ENCODE data around the gene KRT86.
"Not testable (repeated sequence)": the region's sequence is repeated elsewhere in the genome, so short reads cannot be mapped to it uniquely, and the experiment has no call there.

Gene KRT86

DNA sequence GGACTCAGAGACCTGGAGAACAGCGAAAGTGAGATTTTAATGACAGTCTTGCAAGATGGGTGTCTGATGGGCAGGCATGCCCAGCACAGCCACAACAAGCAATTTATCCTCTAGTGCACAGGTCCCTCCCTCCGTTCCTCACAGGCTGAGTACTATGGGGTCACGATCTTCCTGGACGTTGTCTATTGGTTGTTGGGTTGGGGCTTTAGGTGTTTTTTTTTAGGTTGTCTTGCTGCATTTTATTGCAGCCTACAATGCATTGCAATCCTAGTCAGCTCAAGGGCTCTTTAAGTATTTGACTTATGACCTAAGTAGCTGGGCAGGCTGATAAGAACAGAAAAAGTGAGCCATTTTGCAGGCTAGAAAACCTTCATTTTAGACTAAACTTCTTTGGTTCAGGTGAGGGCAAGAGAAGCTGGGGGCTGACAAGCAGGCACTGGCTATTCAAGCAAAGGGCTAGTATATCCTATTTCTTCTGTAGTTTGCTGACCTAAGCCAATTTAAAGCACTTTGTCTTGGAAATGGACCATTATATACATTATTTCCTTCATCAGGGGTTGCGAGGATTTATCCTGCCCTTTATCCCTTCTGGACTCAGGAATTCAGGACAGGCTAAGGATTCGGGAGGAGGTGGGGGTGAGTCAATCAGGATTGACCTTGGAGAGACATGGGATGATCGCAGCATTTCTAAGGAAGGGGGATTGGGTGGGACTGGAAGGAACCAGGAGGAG, 35.4 kb upstream of the KRT86 start:
- no peak for DNase-seq

DNA sequence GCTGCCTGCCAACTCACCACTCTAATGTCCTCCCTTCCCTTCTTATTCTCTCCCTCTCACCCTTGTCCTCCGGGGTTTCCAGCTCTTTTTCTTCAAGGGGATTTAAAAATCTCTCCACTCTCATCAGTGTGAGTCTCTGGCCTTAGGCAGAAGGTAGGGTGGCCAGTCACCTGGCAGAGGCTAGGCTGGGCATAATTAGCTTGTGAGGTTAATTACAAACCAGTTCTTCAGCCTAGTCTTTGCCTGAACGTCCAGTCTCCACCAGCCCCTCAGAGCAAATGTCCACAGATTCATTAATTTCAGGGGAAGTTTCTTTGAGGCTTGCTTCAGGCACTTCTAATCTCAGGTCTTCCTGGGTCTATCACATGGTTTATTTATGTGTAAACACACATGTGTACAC, 34.7 kb upstream of the KRT86 start:
- DNase-seq: no peak

DNA sequence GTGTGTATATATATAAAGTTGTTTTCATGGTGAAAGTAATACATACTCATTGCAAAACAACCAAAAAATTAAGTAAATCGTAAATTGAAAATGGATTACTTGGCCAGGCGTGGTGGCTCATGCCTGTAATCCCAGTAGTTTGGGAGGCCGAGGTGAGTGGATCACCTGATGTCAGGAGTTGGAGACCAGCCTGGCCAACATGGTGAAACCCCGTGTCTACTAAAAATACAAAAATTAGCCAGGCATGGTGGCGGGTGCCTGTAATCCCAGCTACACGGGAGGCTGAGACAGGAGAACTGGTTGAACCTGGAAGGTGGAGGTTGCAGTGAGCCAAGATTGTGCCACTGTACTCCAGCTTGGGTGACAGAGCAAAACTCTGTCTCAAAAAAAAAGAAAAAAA, 34.2 kb upstream of the KRT86 start:
- not testable (repeated sequence) for DNase-seq

DNA sequence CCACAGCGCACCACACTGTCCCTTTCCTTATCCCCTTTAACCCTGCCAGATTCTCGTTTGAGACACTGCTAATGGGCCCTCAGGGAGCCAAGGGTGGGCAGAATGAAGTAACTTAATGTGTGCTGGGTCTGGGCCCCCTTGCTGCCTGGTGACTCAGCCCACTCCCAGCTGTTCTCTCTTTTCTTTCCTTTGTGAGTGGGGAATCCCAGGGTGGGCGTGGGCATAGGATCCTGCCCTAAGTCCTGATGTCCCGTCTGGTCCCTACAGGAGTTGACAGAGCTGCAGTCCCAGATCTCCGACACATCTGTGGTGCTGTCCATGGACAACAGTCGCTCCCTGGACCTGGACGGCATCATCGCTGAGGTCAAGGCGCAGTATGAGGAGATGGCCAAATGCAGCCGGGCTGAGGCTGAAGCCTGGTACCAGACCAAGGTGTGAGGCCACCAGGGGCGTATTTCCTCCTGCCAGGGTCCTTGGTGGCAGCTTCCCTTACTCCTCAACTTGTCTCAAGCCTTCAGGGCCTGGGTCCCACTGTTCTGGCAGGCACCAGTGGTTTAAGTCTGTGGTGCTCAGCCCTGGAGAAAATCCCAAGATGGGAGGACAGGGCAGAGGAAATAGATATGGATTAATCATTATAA, 33.1 kb upstream of the KRT86 start:
- DNase-seq: no peak

DNA sequence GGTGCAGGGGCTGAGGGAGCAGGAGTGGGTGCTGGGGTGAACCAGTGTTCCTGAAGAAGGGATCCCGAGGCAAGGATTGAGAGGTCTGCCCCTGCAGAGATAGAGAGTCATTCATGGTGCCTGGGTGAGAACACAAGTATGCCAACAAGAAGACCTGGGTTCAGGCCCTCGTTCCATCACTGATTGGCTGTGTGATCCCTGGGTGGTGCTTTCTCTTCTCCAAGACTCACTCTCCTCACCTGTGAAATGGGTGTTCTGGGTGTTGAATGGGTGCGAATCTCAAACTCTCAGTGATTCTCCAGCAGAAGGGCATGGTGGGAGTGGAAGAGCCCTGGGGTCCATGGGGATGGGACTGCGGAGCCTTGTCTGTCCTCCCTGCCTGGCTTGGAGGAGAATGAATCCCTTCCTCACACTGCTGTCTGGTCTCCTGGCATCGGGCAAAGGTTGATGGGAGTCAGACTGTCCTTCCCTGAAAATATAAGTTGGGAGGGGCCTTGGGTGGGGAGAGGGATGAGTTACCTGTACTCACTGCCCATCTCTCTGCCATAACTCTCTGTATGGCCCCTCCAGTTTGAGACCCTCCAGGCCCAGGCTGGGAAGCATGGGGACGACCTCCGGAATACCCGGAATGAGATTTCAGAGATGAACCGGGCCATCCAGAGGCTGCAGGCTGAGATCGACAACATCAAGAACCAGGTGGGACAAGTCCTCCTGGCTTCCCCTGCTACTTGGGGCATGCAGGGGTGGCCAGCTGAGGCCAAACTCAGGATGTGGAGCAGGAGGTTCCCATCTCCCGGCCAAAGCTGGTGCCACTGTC, 31.8 kb upstream of the KRT86 start:
- no peak for DNase-seq

DNA sequence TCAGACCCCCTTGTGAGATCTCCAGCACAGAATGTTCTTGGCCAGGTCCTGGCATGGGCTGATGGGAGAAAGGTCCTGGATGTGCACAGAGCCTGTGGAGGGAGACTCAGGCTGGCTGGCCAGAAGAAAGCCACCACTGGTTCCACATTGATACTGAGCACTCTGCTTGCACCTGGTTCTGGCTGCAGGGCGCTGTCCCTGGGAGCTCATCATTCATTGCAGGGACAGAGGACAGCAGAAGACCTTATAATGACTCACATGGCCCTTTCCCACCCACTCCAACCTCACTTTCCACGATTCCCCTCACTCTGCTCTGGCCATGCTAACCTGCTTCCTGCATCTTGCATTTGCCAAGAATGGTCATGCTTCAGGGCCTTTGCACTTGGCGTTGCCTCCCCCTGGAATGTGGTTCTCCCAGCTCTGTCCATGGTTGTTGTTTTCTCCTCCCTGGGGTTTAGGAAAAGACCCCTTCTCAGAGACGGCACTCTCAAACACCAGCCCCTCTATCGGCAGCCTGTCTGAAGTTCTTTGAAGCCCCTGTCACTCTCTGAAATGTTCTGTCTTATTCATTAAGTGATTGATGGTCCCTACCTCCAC, 31.1 kb upstream of the KRT86 start:
- no peak for DNase-seq

DNA sequence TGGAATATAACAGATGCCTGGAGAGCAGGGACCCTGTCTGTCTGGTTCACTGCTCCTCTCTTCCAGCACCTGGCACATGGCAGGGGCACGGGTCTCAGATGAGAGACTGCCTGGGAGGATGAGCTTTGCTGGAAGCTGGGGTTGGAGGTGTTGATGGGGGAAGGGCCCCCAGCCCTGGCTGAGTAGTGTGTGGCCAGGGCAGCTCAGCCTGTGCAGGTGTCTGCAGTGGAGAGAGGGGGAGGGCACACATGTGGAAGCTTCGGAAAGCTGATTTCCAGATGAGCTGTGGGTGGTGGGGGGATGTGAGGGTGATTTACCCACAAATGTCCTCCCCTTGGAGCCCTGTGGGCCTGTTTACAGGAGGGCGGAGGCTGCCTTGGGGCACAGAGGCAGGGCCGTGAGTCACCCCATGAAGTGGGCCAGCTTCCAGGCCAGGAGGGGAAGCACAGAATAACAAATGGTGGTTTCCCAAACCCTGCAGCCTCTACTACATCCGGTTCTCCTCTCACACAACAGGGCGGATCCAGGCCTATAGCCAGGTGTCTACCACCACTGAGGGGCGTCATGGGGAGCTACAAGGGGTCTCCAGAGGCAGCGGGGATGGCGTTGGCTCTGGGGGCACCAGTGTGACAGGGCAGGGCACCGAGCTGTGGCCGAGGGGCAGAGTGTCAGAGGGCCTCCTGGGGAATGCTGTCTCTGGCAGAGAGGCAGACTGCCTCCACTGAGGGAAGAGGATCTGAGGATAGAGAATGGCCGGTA, 30.4 kb upstream of the KRT86 start:
- DNase-seq: peak; percentile 75 to 81

DNA sequence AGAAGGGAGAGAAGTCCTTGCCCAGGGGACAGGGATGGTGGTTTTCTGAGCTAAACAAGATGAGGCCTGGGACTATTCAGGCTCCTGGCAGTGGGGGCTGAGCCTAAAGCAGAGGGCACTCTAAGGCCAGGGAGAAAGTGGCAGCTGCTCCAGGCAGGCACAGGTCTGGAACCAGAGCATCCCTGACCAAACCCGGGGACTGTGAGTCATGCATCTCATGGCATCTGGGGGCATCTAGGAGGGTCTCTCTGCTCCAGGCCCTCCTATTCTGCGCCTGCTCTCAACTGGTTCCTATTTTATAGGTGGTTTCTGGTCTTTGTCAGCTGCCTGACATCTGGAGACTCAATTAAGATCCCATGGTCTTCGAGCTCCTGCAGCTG, 29.8 kb upstream of the KRT86 start:
- no peak for DNase-seq

DNA sequence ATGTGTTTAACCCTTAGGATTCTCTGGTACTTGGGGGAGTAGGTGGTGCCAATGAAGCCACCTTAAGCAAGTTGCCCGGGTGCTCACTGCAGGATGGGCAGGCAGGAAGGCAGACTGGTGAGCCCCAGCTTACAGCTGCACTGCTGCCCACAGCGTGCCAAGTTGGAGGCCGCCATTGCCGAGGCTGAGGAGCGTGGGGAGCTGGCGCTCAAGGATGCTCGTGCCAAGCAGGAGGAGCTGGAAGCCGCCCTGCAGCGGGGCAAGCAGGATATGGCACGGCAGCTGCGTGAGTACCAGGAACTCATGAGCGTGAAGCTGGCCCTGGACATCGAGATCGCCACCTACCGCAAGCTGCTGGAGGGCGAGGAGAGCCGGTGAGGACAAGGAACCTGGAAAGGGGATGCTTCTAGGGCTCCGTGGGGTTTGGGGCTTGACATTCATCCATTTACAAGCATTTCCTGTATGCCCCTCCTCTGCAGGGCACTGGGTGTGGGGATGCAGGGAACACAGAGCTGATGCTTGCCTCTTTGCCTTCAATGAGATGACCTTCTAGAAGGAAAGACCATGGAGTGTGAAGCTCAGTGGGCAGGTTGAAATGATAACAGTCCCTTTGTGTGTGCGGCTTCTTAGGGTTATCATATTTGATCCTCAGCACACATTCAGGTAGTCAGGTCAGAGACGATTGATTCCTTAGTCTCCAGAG, 29.0 kb upstream of the KRT86 start:
- no peak for DNase-seq

DNA sequence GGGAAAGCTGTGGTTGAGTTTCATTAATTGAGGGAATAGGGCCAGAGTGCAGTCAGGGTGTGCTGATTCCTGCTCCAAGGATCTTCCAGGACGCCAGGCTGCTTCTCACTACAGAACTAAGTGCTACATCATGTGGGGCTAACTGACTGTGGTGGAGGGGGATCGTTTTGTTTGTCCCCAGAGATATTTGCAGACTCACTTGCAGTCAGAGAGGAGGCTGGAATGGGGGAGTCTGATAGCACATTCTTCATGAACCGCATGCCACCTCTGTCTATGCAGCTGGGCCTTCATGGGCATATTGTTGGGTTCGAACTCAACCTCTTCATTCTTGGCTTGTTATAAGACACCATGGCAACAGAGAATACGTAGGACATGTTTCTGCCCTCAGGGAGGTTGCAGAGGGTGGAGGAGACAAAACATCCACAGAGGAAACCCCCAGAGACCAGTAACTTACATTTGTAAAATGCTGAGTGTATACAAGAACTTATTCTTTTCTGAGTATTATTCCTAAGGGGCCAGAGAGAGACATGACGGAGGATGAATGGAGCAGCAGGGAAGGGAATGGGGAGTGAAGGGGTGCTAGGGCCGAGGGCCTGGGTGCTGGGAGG, 28.4 kb upstream of the KRT86 start:
- DNase-seq: no peak

DNA sequence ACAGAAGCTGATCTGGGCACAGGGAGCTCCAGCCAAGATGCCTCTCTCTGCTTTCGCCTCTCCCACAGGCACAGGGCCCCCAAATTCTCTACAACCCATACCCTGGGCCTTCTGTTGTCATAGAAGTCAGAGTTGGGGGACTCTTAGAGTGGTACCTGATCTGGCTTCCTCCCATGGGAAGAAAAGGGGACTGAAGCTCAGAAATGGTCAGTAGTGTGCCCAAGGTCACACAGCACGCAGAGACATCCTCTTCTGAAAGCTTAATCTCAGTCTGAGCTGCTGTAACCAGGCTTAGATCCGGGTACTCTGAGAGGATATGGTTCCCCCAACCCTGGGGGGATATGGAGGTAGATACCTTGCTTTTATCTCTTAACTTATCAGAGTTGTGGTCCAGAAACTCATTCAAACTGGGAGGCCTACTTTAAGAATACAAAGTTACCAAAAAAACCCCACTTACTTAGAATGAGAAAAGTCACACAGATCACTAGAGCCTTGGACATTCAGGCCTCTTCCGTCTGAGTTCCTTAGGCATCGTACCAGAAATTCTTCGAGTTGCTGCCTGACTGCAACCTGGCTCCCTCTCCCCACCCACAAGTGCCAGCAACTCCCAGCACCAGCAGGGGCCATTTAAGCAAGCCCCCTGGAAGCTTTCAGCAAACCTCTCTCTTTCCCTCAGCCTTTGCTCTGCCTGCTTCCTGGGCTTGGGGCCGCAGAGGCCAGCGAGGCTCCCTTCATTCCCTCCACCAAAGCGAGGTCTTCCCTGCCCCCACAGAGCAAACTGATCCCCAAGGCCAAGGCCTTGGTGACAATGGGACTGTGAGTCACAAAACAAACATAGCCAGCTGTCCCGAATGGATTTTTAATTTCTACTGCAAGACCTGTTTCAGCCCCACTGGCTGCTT, 27.5 kb upstream of the KRT86 start:
- no peak for DNase-seq

DNA sequence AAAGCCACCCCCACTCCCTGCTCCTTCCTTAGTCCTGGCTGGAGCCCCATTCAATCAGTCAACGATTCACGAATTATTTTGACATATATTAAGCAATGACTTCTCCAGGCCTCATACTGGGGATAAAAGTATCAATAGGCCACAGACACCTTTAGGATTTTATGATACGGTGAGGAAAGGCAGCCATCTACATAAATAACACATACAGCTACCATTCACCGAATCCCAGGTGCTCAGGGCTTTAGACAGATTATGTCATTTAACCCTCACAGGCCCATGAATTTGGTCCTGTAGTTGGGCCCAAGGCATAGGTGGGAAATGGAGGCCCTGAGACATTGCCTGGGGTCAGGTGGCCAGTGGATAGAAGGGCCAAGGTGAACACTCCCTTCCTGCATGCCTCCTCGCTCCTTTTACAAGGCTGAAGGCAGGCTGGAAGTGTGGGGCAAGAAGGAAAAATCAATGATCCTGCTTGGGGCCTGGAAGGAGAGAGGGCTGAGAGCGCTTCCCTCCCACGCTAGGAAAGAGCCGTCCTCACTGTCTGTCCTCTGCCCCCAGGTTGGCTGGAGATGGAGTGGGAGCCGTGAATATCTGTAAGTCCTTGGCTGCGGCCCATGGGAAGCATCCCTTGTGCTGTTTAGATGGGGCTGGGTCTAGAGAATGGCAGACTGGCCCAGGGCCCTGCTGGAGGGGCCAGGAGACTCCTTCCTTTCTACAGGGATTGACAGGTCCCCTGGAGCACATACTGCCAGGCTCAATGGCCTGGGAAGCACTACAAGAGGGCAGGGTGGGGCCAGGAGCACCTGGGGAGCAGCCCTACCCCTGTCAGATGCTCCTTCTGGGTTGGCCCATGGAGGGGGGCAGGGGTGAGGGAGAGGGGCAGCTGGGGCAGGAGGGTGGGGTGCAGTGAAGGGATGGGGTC, 26.6 kb upstream of the KRT86 start:
- DNase-seq: no peak

DNA sequence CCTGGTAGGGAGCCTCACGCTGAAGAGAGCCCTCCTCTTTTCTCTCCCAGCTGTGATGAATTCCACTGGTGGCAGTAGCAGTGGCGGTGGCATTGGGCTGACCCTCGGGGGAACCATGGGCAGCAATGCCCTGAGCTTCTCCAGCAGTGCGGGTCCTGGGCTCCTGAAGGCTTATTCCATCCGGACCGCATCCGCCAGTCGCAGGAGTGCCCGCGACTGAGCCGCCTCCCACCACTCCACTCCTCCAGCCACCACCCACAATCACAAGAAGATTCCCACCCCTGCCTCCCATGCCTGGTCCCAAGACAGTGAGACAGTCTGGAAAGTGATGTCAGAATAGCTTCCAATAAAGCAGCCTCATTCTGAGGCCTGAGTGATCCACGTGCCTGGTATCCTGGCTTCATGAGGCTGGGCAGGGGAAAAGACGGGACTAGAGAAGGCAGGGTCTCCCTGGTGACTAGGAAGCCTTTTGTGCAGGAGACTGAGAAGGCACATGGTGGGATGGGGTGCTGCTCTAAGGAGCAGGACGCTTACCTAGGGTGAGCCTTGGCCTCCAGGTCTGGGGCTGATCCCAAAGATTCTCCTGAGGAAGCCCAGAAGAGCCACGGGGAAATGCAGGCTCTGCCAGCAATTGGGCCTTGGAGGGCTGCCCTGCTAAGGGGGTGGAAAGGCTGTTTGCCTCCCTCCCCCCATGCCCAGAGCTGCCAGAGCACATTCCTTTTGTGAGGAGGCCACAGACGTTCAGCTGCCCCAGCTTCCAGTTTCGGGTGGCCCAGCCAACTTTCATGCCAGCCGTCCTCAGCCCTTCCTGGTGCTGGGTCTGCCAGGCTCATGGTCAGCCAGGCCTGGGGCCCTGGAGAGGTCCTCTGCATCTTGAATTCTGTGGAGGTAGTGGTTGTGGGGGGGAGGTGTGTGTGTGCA, 25.6 kb upstream of the KRT86 start:
- DNase-seq: no peak

DNA sequence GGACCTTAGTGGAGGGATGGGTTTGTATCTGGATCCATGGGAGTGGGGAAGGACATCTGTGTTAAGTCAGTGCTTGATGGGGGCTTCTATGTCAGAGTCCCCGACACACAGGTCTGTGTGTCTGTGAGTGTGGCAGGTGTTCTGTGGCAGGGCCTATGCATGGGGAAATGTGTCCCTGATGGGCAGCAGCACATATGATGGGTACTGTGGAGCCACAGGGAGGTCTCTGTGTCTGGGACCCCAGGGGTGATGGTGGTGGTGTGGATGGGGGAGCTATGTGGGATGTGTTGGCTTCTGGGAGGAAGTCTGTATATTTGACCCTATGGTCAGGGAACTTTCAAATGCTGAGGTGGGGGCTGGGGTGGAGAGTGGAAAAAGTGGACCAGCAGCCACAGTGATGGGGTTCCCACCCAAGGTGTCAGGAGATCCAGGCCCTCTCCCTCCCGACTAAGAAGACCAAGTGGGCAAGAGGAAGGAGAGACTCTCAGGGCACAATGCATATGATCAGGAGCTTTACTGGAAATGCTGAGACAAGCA, 24.9 kb upstream of the KRT86 start:
- DNase-seq: no peak

DNA sequence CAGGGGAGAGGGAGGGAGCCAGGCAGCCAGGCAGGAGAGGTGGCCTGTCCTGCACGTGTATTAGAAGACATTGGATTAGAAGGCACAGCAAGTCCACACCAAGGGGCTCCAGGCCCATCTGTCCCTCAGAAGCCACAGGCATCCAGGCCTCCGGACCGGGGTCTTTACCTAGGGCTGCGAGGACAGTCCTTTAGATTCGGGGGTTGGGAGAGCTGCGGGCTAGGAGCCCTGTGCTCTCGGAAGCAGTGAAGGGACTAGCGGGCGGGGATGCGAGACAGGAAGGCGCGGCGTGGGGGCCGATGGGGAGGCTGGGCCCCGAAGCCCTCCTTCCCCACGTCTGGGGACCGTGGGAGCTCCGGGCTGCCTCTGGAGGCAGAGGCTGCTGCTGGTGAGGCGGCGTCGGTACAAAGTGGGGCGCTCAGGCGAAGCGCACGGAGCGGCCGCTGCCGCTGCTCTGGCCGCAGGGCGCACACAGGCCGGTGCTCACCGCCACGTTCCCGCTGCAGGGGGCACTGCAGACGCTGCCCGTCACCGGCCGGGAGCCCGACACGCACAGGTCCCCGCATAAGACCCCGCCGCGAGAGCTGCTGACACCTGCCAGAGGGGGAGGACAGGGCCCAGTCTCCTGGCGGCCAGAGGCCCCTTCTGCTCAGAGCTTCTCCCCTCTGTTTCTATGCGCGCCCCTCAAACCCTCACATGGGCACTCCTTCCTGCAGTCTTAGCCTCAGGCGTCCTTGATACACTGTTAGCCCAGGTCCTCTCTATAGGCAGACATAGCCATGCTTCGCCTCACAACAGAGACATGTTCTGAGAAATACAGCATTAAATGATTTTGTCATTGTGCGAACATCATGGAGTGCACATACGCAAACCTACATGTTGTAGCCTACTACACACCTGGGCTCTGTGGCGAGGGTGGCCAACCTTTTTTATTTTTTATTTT, 24.1 kb upstream of the KRT86 start:
- no peak for DNase-seq

DNA sequence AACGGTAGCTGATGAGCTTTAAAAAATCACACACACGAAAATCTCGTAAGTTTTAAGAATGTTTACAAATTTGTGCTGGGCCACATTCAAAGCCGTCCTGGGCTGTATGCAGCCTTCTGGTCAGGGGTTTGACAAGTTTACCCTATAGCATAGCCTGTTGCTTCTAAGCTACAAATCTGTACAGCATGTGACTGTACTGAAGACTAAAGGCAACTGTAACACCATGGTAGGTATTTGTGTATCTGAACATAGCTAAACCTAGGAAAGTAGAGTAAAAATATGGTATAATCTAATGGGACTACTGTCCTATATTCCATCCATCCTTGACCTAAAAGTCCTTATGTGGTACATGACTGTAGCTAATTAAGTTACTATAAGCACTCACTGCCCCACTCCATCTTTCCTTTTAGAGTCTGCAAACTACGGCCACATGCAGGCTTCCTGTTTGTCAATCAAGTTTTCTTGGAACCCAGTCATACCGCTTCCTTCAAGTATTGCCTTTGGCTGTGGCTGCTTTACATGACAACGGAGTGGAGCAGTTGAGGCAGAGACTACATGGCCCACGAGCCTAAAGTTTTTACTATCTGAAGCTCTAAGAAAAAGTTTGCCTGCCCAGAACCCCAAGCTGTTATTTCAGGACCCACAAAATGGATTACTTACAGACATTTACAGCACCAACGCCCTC, 22.9 kb upstream of the KRT86 start:
- no peak for DNase-seq

Measured in activated CD4-positive, alpha-beta T cell treated with anti-CD3 and anti-CD28 coated beads, Interleukin-2, amount 50 U/mL, for 48 hours (primary cell).